Mucosa of rectum (tissue), 2 donors: ENCODE measurements around the gene NUFIP1.
"Not testable (repeated sequence)": the region's sequence is repeated elsewhere in the genome, so short reads cannot be mapped to it uniquely, and the experiment has no call there.

Source experiments
- H3K27ac ChIP-seq, 2 donors: one replicate each; pipeline ENCODE4 v1.7.0; 2013; ENCODE audit warnings: inconsistent platforms in 2 of 2, low read depth in 2 of 2, low read length in 2 of 2
- H3K27me3 ChIP-seq, 2 donors: one replicate each; pipeline ENCODE4 v1.7.0; 2013; ENCODE audit warnings: low read length in 2 of 2; ENCODE audit not compliant: control insufficient read depth in 2 of 2, insufficient read depth in 2 of 2
- H3K36me3 ChIP-seq, 2 donors: one replicate each; pipeline ENCODE4 v1.7.0; 2013; ENCODE audit warnings: low read length in 2 of 2; ENCODE audit not compliant: control insufficient read depth in 2 of 2, insufficient read depth in 2 of 2
- H3K4me1 ChIP-seq, 2 donors: one replicate each; pipeline ENCODE4 v1.7.0; 2013; ENCODE audit warnings: low read length in 2 of 2, mild to moderate bottlenecking in 1 of 2; ENCODE audit not compliant: control insufficient read depth in 2 of 2, insufficient read depth in 2 of 2
- H3K4me3 ChIP-seq, 2 donors: one replicate each; pipeline ENCODE4 v1.7.0; 2013; ENCODE audit warnings: low read length in 2 of 2
- H3K9ac ChIP-seq, 2 donors: one replicate each; pipeline ENCODE4 v1.7.0; 2013; ENCODE audit warnings: low read length in 2 of 2, low read depth in 1 of 2, mild to moderate bottlenecking in 1 of 2
- H3K9me3 ChIP-seq, 2 donors: one replicate each; pipeline ENCODE4 v1.7.0; 2013; ENCODE audit warnings: low read length in 2 of 2; ENCODE audit not compliant: control insufficient read depth in 2 of 2
- donor health status: healthy.
- donor health status: Normal muscosa, but diverticular disease.

Gene NUFIP1

GRCh38 chr13:44943411-44943810, 45.9 kb downstream of the NUFIP1 start:
- H3K27me3 ChIP-seq, H3K36me3 ChIP-seq, H3K4me1 ChIP-seq, H3K9me3 ChIP-seq, H3K4me3 ChIP-seq, H3K27ac ChIP-seq, H3K9ac ChIP-seq: not testable (repeated sequence)

GRCh38 chr13:44938854-44939253, 50.4 kb downstream of the NUFIP1 start:
- Histone ChIP-seq H3K36me3 (no peaks in the 10 kb centered on the region), H3K27me3 (no peaks in the 10 kb centered on the region), H3K9me3 (no peaks in the 10 kb centered on the region), H3K4me1 (no peaks in the 10 kb centered on the region), H3K27ac (no peak overlapping the region), H3K9ac (no peak overlapping the region), H3K4me3 (no peak overlapping the region)

GRCh38 chr13:44936246-44936645, 53.0 kb downstream of the NUFIP1 start:
- Histone ChIP-seq H3K27me3 (no peaks in the 10 kb centered on the region), H3K9ac (no peak overlapping the region), H3K36me3 (no peaks in the 10 kb centered on the region), H3K9me3 (no peaks in the 10 kb centered on the region), H3K4me1 (no peaks in the 10 kb centered on the region), H3K27ac (no peak overlapping the region), H3K4me3 (no peak overlapping the region)

- H3K4me3 ChIP-seq, result no peak overlapping the region
- H3K9ac ChIP-seq, result no peak overlapping the region
- H3K27me3 ChIP-seq, result no peaks in the 10 kb centered on the region
- H3K4me1 ChIP-seq, result no peaks in the 10 kb centered on the region
- no peaks in the 10 kb centered on the region for H3K36me3 ChIP-seq
- no peaks in the 10 kb centered on the region for H3K9me3 ChIP-seq
- H3K27ac ChIP-seq, result no peak overlapping the region
Measured at GRCh38 chr13:44934724-44935123, 54.5 kb downstream of the NUFIP1 start.

- Histone ChIP-seq H3K9ac (no peak overlapping the region), H3K4me1 (no peaks in the 10 kb centered on the region), H3K36me3 (no peaks in the 10 kb centered on the region), H3K9me3 (no peaks in the 10 kb centered on the region), H3K27ac (no peak overlapping the region), H3K4me3 (no peak overlapping the region), H3K27me3 (no peaks in the 10 kb centered on the region)
Measured at GRCh38 chr13:44932850-44933251, 56.4 kb downstream of the NUFIP1 start.

GRCh38 chr13:44932171-44932849, 57.0 kb downstream of the NUFIP1 start:
- H3K27me3 ChIP-seq, result no peaks in the 10 kb centered on the region
- H3K27ac ChIP-seq, result no peak overlapping the region
- H3K36me3 ChIP-seq, result no peaks in the 10 kb centered on the region
- H3K4me1 ChIP-seq, result no peaks in the 10 kb centered on the region
- no peak overlapping the region for H3K9ac ChIP-seq
- H3K4me3 ChIP-seq, result no peak overlapping the region
- no peaks in the 10 kb centered on the region for H3K9me3 ChIP-seq

GRCh38 chr13:44930963-44931623, 58.2 kb downstream of the NUFIP1 start:
- Histone ChIP-seq H3K27me3 (no peaks in the 10 kb centered on the region), H3K4me1 (no peaks in the 10 kb centered on the region), H3K9me3 (no peaks in the 10 kb centered on the region), H3K27ac (no peak overlapping the region), H3K9ac (no peak overlapping the region), H3K4me3 (no peak overlapping the region), H3K36me3 (no peaks in the 10 kb centered on the region)

GRCh38 chr13:44930280-44930679, 59.0 kb downstream of the NUFIP1 start:
- Histone ChIP-seq H3K4me1 (no peaks in the 10 kb centered on the region), H3K27me3 (no peaks in the 10 kb centered on the region), H3K27ac (no peak overlapping the region), H3K9ac (no peak overlapping the region), H3K4me3 (no peak overlapping the region), H3K36me3 (no peaks in the 10 kb centered on the region), H3K9me3 (no peaks in the 10 kb centered on the region)

GRCh38 chr13:44929692-44930091, 59.6 kb downstream of the NUFIP1 start:
- no peak overlapping the region for H3K4me3 ChIP-seq
- H3K27me3 ChIP-seq, result no peaks in the 10 kb centered on the region
- no peaks in the 10 kb centered on the region for H3K4me1 ChIP-seq
- H3K27ac ChIP-seq, result no peak overlapping the region
- no peaks in the 10 kb centered on the region for H3K9me3 ChIP-seq
- no peaks in the 10 kb centered on the region for H3K36me3 ChIP-seq
- H3K9ac ChIP-seq, result no peak overlapping the region

- H3K27ac ChIP-seq, result no peak overlapping the region
- no peaks in the 10 kb centered on the region for H3K27me3 ChIP-seq
- no peaks in the 10 kb centered on the region for H3K36me3 ChIP-seq
- H3K4me1 ChIP-seq, result no peaks in the 10 kb centered on the region
- no peaks in the 10 kb centered on the region for H3K9me3 ChIP-seq
- no peak overlapping the region for H3K4me3 ChIP-seq
- H3K9ac ChIP-seq, result no peak overlapping the region
Measured at GRCh38 chr13:44927968-44928367, 61.3 kb downstream of the NUFIP1 start.
